Keratinocyte (primary cell): ENCODE measurements around the gene TAPT1. TPM values are rescaled to one million over a fixed set of nuclear protein-coding genes. Genes with fewer than 3 reads are reported as not detected.

ENCODE experiments used
- DNase-seq: peaks from one replicate; pipeline ENCODE4 v3.0.0-alpha.2; 2011; ENCODE audit warnings: low read depth, missing footprints, low spot score
- FAIRE-seq: peaks from 2 replicates; lab custom pipeline; 2011; peaks lifted over from hg19 to GRCh38; lab: Jason Lieb, UNC
- H2AFZ ChIP-seq: 2 replicates; pipeline ENCODE4 v1.6.0; 2012; ENCODE audit warnings: low read length, control low read depth, inconsistent platforms; ENCODE audit not compliant: control insufficient read depth
- H3K27ac ChIP-seq: 2 replicates; pipeline ENCODE4 v1.5.1; 2011; ENCODE audit warnings: low read length; ENCODE audit not compliant: control insufficient read depth, insufficient read depth
- H3K27me3 ChIP-seq: 3 replicates; pipeline ENCODE4 v1.6.0; 2011; ENCODE audit warnings: low read length; ENCODE audit not compliant: control insufficient read depth, insufficient read depth; ENCODE audit errors: extremely low read depth
- H3K36me3 ChIP-seq, 2 experiments: 2 replicates in 1 of 2; 3 replicates in 1 of 2; pipeline ENCODE4 v1.5.1; 2011; ENCODE audit warnings: low read length in 2 of 2, mild to moderate bottlenecking in 1 of 2; ENCODE audit not compliant: control insufficient read depth in 2 of 2, insufficient read depth in 2 of 2; ENCODE audit errors: extremely low read depth in 1 of 2
- H3K4me1 ChIP-seq: 3 replicates; pipeline ENCODE4 v1.5.1; 2011; ENCODE audit warnings: low read length; ENCODE audit not compliant: control insufficient read depth, insufficient read depth; ENCODE audit errors: extremely low read depth
- H3K4me2 ChIP-seq: 3 replicates; pipeline ENCODE4 v1.6.0; 2011; ENCODE audit warnings: low read depth, low read length; ENCODE audit not compliant: control insufficient read depth, insufficient read depth; ENCODE audit errors: extremely low read depth
- H3K4me3 ChIP-seq, 3 experiments: fragments of 200-600 bp in 1 of 3; sonication (generic) in 1 of 3; 2 replicates in 2 of 3; 3 replicates in 1 of 3; pipeline ENCODE4 v1.5.1; 2011 to 2016; ENCODE audit warnings: low read length in 3 of 3, mild to moderate bottlenecking in 3 of 3, control low read depth in 2 of 3, inconsistent platforms in 1 of 3, low read depth in 1 of 3, mixed read lengths in 1 of 3, mixed run types in 1 of 3, moderate library complexity in 1 of 3; ENCODE audit not compliant: control insufficient read depth in 2 of 3, insufficient read depth in 2 of 3; ENCODE audit errors: extremely low read depth in 1 of 3
- H3K79me2 ChIP-seq: 2 replicates; pipeline ENCODE4 v1.6.0; 2012; ENCODE audit warnings: low read length; ENCODE audit not compliant: control insufficient read depth, insufficient read depth
- H3K9ac ChIP-seq: 3 replicates; pipeline ENCODE4 v1.6.0; 2011; ENCODE audit warnings: low read length; ENCODE audit not compliant: control insufficient read depth, insufficient read depth; ENCODE audit errors: extremely low read depth
- H3K9me1 ChIP-seq: 3 replicates; pipeline ENCODE4 v1.6.0; 2011; ENCODE audit warnings: low read length; ENCODE audit not compliant: control insufficient read depth, insufficient read depth; ENCODE audit errors: extremely low read depth
- H3K9me3 ChIP-seq: 2 replicates; pipeline ENCODE4 v1.5.1; 2012; ENCODE audit warnings: low read depth, low read length; ENCODE audit not compliant: control insufficient read depth
- H4K20me1 ChIP-seq: 3 replicates; pipeline ENCODE4 v1.6.0; 2011; ENCODE audit warnings: low read length; ENCODE audit not compliant: control insufficient read depth, insufficient read depth; ENCODE audit errors: extremely low read depth
- CTCF ChIP-seq, 3 experiments: IDR thresholded peaks in 1 of 3; conservative IDR thresholded peaks in 1 of 3; optimal IDR thresholded peaks in 1 of 3; 2 replicates in 2 of 3; 3 replicates in 1 of 3; pipeline versions ENCODE3 to v1.5.1; 2011; ENCODE audit warnings: low read length in 3 of 3, mild to moderate bottlenecking in 3 of 3, moderate library complexity in 2 of 3, control low read depth in 1 of 3, inconsistent platforms in 1 of 3; ENCODE audit not compliant: insufficient read depth in 2 of 3; ENCODE audit errors: extremely low read depth in 1 of 3
- EZH2 ChIP-seq: IDR thresholded peaks from one replicate; pipeline ENCODE4 v1.6.1; 2012; ENCODE audit warnings: inconsistent platforms, mild to moderate bottlenecking, low read length, moderate library complexity
- dilution Hi-C: fragments of 300-500 bp; cut with MboI; formaldehyde crosslinking; loops from one replicate; pipeline ENCODE4 v1.7.0; 2020; ENCODE audit warnings: low sequenced_read_pairs; ENCODE audit not compliant: extremely low pct_ligation_motif_present
- polyA plus RNA-seq, 5 experiments: library from polyadenylated mRNA; depleted of rRNA in 3 of 5; stranded (reverse) in 3 of 5; stranded (forward) in 1 of 5; unstranded in 1 of 5; fragments of >200 nt; gene quantifications; 1 replicate in 1 of 5; 2 replicates in 3 of 5; 3 replicates in 1 of 5; pipeline versions ENCODE4 v1.2.1 to v1.2.3, GENCODE V29; 2011 to 2012; ENCODE audit warnings: missing spikeins in 2 of 5, low read depth in 1 of 5, low replicate concordance in 1 of 5

Gene TAPT1
- polyA plus RNA-seq, 1 donor (not counting 4 experiments of a cell fraction or from before 2014, with no cell fraction given) = 10.7 TPM

GRCh38 chr4:16253127-16253960 is 27.1 kb upstream of the TAPT1 start:
- DNase-seq = peak; percentile 41
- no peaks in the 10 kb centered on the region for H3K36me3 ChIP-seq
- no peak overlapping the region for H3K27ac ChIP-seq
- FAIRE-seq = peak; percentile 94
- TF ChIP-seq CTCF (optimal IDR thresholded peaks at IDR 0.05 in 1 of 3, IDR thresholded peaks at IDR 0.05 in 1 of 3, conservative IDR thresholded peaks at IDR 0.05 in 1 of 3; ENCODE audit: extremely low read depth in 1 of 3, insufficient read depth in 2 of 3, low read length in 3 of 3) (no peak), EZH2 (no peak)
- H3K9me1 ChIP-seq = no peaks in the 10 kb centered on the region
- peaks cover 13% of the 10 kb centered on the region for H3K4me1 ChIP-seq
- peak overlapping the region; percentile 30 for H3K4me2 ChIP-seq
- no peak overlapping the region for H3K4me3 ChIP-seq
- H4K20me1 ChIP-seq = no peaks in the 10 kb centered on the region
- dilution Hi-C loops = no loop called here
- H3K79me2 ChIP-seq = no peaks in the 10 kb centered on the region
- H2AFZ ChIP-seq = no peak overlapping the region
- no peak overlapping the region for H3K9ac ChIP-seq
- H3K9me3 ChIP-seq = no peaks in the 10 kb centered on the region
- no peaks in the 10 kb centered on the region for H3K27me3 ChIP-seq

GRCh38 chr4:16250661-16251365 is 24.5 kb upstream of the TAPT1 start:
- H3K4me1 ChIP-seq = peaks cover 13% of the 10 kb centered on the region
- H4K20me1 ChIP-seq = no peaks in the 10 kb centered on the region
- no peak overlapping the region for H3K4me2 ChIP-seq
- H3K27ac ChIP-seq = no peak overlapping the region
- no peaks in the 10 kb centered on the region for H3K79me2 ChIP-seq
- H3K27me3 ChIP-seq = no peaks in the 10 kb centered on the region
- DNase-seq (no peak), FAIRE-seq (no peak)
- H2AFZ ChIP-seq = no peak overlapping the region
- H3K4me3 ChIP-seq = no peak overlapping the region
- dilution Hi-C loops = no loop called here
- H3K9me1 ChIP-seq = no peaks in the 10 kb centered on the region
- TF ChIP-seq EZH2 (no peak), CTCF (optimal IDR thresholded peaks at IDR 0.05 in 1 of 3, IDR thresholded peaks at IDR 0.05 in 1 of 3, conservative IDR thresholded peaks at IDR 0.05 in 1 of 3; ENCODE audit: extremely low read depth in 1 of 3, insufficient read depth in 2 of 3, low read length in 3 of 3) (no peak)
- H3K9me3 ChIP-seq = no peaks in the 10 kb centered on the region
- H3K36me3 ChIP-seq = no peaks in the 10 kb centered on the region
- no peak overlapping the region for H3K9ac ChIP-seq
